GM12878 (cell line): ENCODE results near the gene SSC4D. TPM values are rescaled to one million over a fixed set of nuclear protein-coding genes. Genes with fewer than 3 reads are reported as not detected.

ENCODE experiments used
- ATAC-seq: fragments of 200-7000 bp; cut with Tn5 transposase; 3 replicates; pipeline ENCODE4 v1.9.1; 2020; ENCODE audit warnings: mild to moderate bottlenecking, moderate library complexity
- BruUV-seq: library from RNA; stranded (reverse); fragments of 400-500 nt; replicated peaks from 2 replicates; lab custom pipeline; 2021; lab: Mats Ljungman, UMichigan
- CTCF ChIA-PET: fragments of 300-600 bp; sonication (Branson Sonifier 250); formaldehyde crosslinking; extraction: SDS; loops from one replicate; lab custom pipeline; 2021; ENCODE audit warnings: inconsistent platforms; lab: Yijun Ruan, JAX
- POLR2A ChIA-PET: fragments of 350-600 bp; formaldehyde crosslinking; extraction: SDS; loops from one replicate; lab custom pipeline; 2021; ENCODE audit warnings: inconsistent platforms; lab: Charles Lee
- RAD21 ChIA-PET: fragments of 300-600 bp; sonication (Branson Sonifier 250); formaldehyde crosslinking; loops from one replicate; lab custom pipeline; 2023; ENCODE audit warnings: antibody characterized with exemption; ENCODE audit not compliant: unreplicated experiment; lab: Charles Lee
- SMC1A ChIA-PET: fragments of 300-600 bp; sonication (Branson Sonifier 250); formaldehyde crosslinking; loops from one replicate; lab custom pipeline; 2023; ENCODE audit not compliant: unreplicated experiment, uncharacterized antibody; lab: Charles Lee
- DNase-seq: peaks from one replicate; pipeline ENCODE4 v3.0.0-alpha.2; 2011; ENCODE audit warnings: low read depth, low spot score
- FAIRE-seq: peaks from 3 replicates; lab custom pipeline; 2011; peaks lifted over from hg19 to GRCh38; lab: Jason Lieb, UNC
- H2AFZ ChIP-seq: 2 replicates; pipeline ENCODE4 v1.6.0; 2011; ENCODE audit warnings: low read depth, low read length, control low read depth; ENCODE audit not compliant: control insufficient read depth
- H3K27ac ChIP-seq: 2 replicates; pipeline ENCODE4 v1.5.1; 2011; ENCODE audit warnings: control low read depth; ENCODE audit not compliant: control insufficient read depth, insufficient read depth
- H3K27me3 ChIP-seq, 2 experiments: replicated peaks in 1 of 2; 2 replicates each; pipeline versions ENCODE4 v1.6.0 to v1.6.1; 2011; ENCODE audit warnings: low read length in 1 of 2; ENCODE audit not compliant: control insufficient read depth in 2 of 2, insufficient read depth in 2 of 2
- H3K36me3 ChIP-seq, 2 experiments: 2 replicates each; pipeline ENCODE4 v1.5.1; 2011; ENCODE audit warnings: low read length in 1 of 2; ENCODE audit not compliant: control insufficient read depth in 2 of 2, insufficient read depth in 2 of 2
- H3K4me1 ChIP-seq: 2 replicates; pipeline ENCODE4 v1.6.1; 2011; ENCODE audit warnings: mild to moderate bottlenecking, low read length, moderate library complexity, mixed read lengths; ENCODE audit not compliant: control insufficient read depth, insufficient read depth
- H3K4me2 ChIP-seq: 2 replicates; pipeline ENCODE4 v1.6.0; 2011; ENCODE audit warnings: control low read depth; ENCODE audit not compliant: control insufficient read depth, insufficient read depth
- H3K4me3 ChIP-seq: fragments of 200-600 bp; sonication (generic); 2 replicates; pipeline ENCODE4 v1.5.1; 2016
- H3K79me2 ChIP-seq: 2 replicates; pipeline ENCODE4 v1.6.0; 2011; ENCODE audit warnings: low read length; ENCODE audit not compliant: control insufficient read depth, insufficient read depth
- H3K9ac ChIP-seq: 2 replicates; pipeline ENCODE4 v1.8.0; 2011; ENCODE audit warnings: low read length, control low read depth, mixed read lengths; ENCODE audit not compliant: control insufficient read depth, insufficient read depth
- H3K9me3 ChIP-seq: replicated peaks from 3 replicates; pipeline ENCODE4 v1.5.1; 2011; ENCODE audit warnings: mild to moderate bottlenecking, low read length; ENCODE audit not compliant: control insufficient read depth, insufficient read depth
- H4K20me1 ChIP-seq: 2 replicates; pipeline ENCODE4 v1.6.0; 2011; ENCODE audit not compliant: control insufficient read depth, insufficient read depth
- ATF7 ChIP-seq: fragments of 450-650 bp; IDR thresholded peaks from 2 replicates; pipeline ENCODE4 v1.6.1; 2016; ENCODE audit warnings: low read depth, mild to moderate bottlenecking
- BHLHE40 ChIP-seq, 2 experiments: fragments of 450-650 bp in 1 of 2; IDR thresholded peaks; 2 replicates each; pipeline ENCODE4 v1.6.1; 2011 to 2017; ENCODE audit warnings: low read depth in 2 of 2, borderline replicate concordance in 1 of 2, improper control_type of control experiment in 1 of 2, low read length in 1 of 2, mild to moderate bottlenecking in 1 of 2
- CBX5 ChIP-seq: sonication (generic); IDR thresholded peaks from 2 replicates; pipeline ENCODE4 v1.6.1; 2016; ENCODE audit warnings: low read depth, moderate library complexity, mild to moderate bottlenecking, inconsistent platforms
- CREB1 ChIP-seq: IDR thresholded peaks from 2 replicates; pipeline ENCODE4 v1.6.1; 2012; ENCODE audit warnings: low read depth, mild to moderate bottlenecking, inconsistent platforms
- GATAD2B ChIP-seq: fragments of 450-650 bp; conservative IDR thresholded peaks from 2 replicates; pipeline ENCODE4 v1.6.1; 2017; ENCODE audit warnings: low read depth, mild to moderate bottlenecking, moderate library complexity
- HCFC1 ChIP-seq: fragments of 150-350 bp; IDR thresholded peaks from 2 replicates; pipeline ENCODE4 v1.6.1; 2014; ENCODE audit warnings: low read length
- LARP7 ChIP-seq: fragments of 450-650 bp; IDR thresholded peaks from 2 replicates; pipeline ENCODE4 v1.6.1; 2017; ENCODE audit warnings: mild to moderate bottlenecking
- MTA3 ChIP-seq: IDR thresholded peaks from 2 replicates; pipeline ENCODE4 v1.6.1; 2012; ENCODE audit warnings: low read length, inconsistent platforms, borderline replicate concordance
- NBN ChIP-seq: fragments of 450-650 bp; IDR thresholded peaks from 2 replicates; pipeline ENCODE4 v1.6.1; 2016
- NR2C1 ChIP-seq: fragments of 450-650 bp; IDR thresholded peaks from 2 replicates; pipeline ENCODE4 v1.6.1; 2017; ENCODE audit warnings: antibody characterized with exemption, mild to moderate bottlenecking, moderate library complexity
- PAX8 ChIP-seq: fragments of 450-650 bp; IDR thresholded peaks from 2 replicates; pipeline ENCODE4 v1.6.1; 2017; ENCODE audit warnings: mild to moderate bottlenecking, moderate library complexity
- RAD21 ChIP-seq: IDR thresholded peaks from 2 replicates; pipeline ENCODE4 v1.6.1; 2011; ENCODE audit warnings: mild to moderate bottlenecking, low read depth, low read length, moderate library complexity; ENCODE audit not compliant: insufficient read depth
- RB1 ChIP-seq: fragments of 450-650 bp; formaldehyde crosslinking; IDR thresholded peaks from 2 replicates; pipeline ENCODE4 v1.6.1; 2017; ENCODE audit warnings: mild to moderate bottlenecking, borderline replicate concordance
- RELA ChIP-seq: fragments of 450-650 bp; IDR thresholded peaks from 2 replicates; pipeline ENCODE4 v1.8.0; 2014; ENCODE audit warnings: borderline replicate concordance; ENCODE audit not compliant: partially characterized antibody
- SMARCA5 ChIP-seq: fragments of 450-650 bp; IDR thresholded peaks from 2 replicates; pipeline ENCODE4 v1.6.1; 2017; ENCODE audit warnings: mild to moderate bottlenecking
- SREBF1 ChIP-seq: IDR thresholded peaks from 2 replicates; pipeline ENCODE4 v1.6.1; 2012; ENCODE audit warnings: mild to moderate bottlenecking, low read length
- SRF ChIP-seq, 2 experiments: IDR thresholded peaks; 2 replicates each; pipeline ENCODE4 v1.6.1; 2011; ENCODE audit warnings: low read depth in 2 of 2, low read length in 2 of 2, mild to moderate bottlenecking in 1 of 2, moderate library complexity in 1 of 2
- TBL1XR1 ChIP-seq: IDR thresholded peaks from 2 replicates; pipeline ENCODE4 v1.6.1; 2012; ENCODE audit warnings: low read depth, low read length, improper control_type of control experiment
- WGBS: methylation state at CpG from one replicate; pipeline ENCODE4 v1.1.6; 2016; ENCODE audit warnings: low lambda C conversion rate; ENCODE audit not compliant: insufficient replicate concordance, insufficient coverage; ENCODE audit errors: missing lambda C conversion rate; 5-methylcytosine and 5-hydroxymethylcytosine counted together
- in situ Hi-C: fragments of 300-500 bp; cut with MboI; formaldehyde crosslinking; loops from 9 replicates; pipeline ENCODE4 v1.14.3; 2018; ENCODE audit warnings: mixed read lengths
- intact Hi-C: fragments of 100-400 bp; cut with micrococcal nuclease; formaldehyde crosslinking; loops from one replicate; pipeline ENCODE4 v1.14.2; 2022; ENCODE audit not compliant: unreplicated experiment
- polyA plus RNA-seq, 11 experiments: library from polyadenylated mRNA; depleted of rRNA in 4 of 11; unstranded in 6 of 11; stranded (reverse) in 5 of 11; fragments of >200 nt; fragmentation: Nextera tagmentation in 4 of 11; fragmentation: Illumina TruSeq in 1 of 11; extraction: Ambion mirVana in 4 of 11; extraction: Trizol in 1 of 11; gene quantifications; 1 replicate in 1 of 11; 2 replicates in 10 of 11; pipeline versions ENCODE4 v1.2.1 to v1.2.3, GENCODE V29; 2011 to 2016; ENCODE audit warnings: inconsistent platforms in 2 of 11, missing spikeins in 2 of 11, low read depth in 1 of 11
- total RNA-seq, 4 experiments: library from RNA; depleted of rRNA in 3 of 4; stranded (reverse); fragments of >200 nt in 3 of 4; fragmentation: Illumina TruSeq in 1 of 4; extraction: Trizol in 1 of 4; gene quantifications; 2 replicates each; pipeline versions ENCODE4 v1.2.1 to v1.2.3, GENCODE V29; 2013 to 2021
- TF ChIP-seq, protein P1 (sequence below): fragments of 450-650 bp; IDR thresholded peaks from 2 replicates; pipeline ENCODE4 v1.6.1; 2017; ENCODE audit warnings: mild to moderate bottlenecking, moderate library complexity

Gene SSC4D
- total and polyA plus RNA-seq, 10 of the 15 experiments (the other 5 are each of a cell fraction or from before 2014, with no cell fraction given) = 0.08 to 0.79 (median 0.25) TPM; not detected in 1

DNA sequence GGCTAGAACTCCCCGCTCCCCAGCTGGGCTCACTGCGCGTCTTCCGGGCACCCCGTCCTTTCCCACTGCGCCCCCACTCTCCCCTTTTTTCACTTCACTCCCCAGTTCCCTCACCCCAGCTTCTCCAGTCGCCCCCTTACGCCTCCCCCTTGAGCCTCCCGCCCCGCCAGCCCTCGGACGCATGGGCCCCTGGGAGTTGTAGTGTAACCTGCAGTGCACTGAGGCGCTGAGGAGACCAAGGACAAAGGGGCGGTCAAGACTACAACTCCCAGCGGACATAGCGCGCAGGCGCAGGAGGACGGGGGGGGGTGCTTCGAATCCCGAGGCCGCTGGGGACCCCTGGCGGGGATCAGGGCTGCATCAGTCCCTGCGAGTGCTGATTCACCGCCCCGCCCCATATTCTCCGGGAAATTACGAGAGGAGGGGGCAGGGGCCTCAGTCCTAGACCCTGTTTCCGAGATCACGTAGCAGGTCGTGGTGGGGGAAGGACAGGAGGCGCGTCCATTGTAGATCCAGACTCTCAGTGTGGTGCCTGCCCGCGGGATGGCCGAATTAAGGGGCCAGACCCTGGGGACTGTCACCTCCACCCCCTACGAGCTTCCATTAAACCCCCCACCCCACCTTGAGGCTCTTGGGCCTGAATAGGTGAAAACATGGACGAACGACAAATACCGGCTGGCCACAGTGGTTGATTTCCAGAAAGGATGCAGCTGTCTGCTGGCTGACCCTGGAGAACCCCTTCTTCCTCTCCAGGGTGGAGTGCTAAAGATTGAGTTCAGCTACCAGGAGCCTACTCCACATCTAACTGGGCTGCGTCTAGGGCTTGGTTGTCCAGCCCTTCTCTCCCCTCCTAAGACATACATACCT is 50.2 kb downstream of the SSC4D start:
- H2AFZ ChIP-seq = peak overlapping the region; percentile 96
- H3K27ac ChIP-seq = peak overlapping the region; percentile 96
- CTCF ChIA-PET = interaction anchor here (0.5 to 4.0 kb wide), 15 partner anchors 10 to 487 kb away, joined by 3 to 58 read pairs (median 4); no protein-coding TSS in a partner anchor
- SMC1A ChIA-PET = interaction anchor here (1.1 to 3.3 kb wide), 4 partner anchors 18 to 42 kb away, joined by 3 to 29 read pairs (median 8); no protein-coding TSS in a partner anchor
- H3K27me3 ChIP-seq = no peaks in the 10 kb centered on the region
- H3K4me1 ChIP-seq = peaks cover 10% of the 10 kb centered on the region
- peak; percentile 85 for DNase-seq
- RAD21 ChIA-PET = interaction anchor here (0.7 to 4.4 kb wide), 7 partner anchors 9 to 45 kb away, joined by 3 to 58 read pairs (median 4); no protein-coding TSS in a partner anchor
- H3K9ac ChIP-seq = peak overlapping the region; percentile 83
- in situ Hi-C loops (no loop called here), intact Hi-C loops (loop anchor here (1.0 kb wide), 1 partner anchor 41 kb away; no protein-coding TSS in a partner anchor)
- H4K20me1 ChIP-seq = 0 out of 2 replicates have a peak, but pooled peaks cover 4% of the 10 kb centered on the region
- FAIRE-seq = no peak
- ATAC-seq = peak; percentile 95
- peak overlapping the region; percentile 99 for H3K4me3 ChIP-seq
- peaks cover 2% of the 10 kb centered on the region; the same call in 2 of the 3 replicates for H3K9me3 ChIP-seq
- POLR2A ChIA-PET = interaction anchor here (0.6 to 4.9 kb wide), 10 partner anchors 18 to 1406 kb away, joined by 3 to 67 read pairs (median 4); partner anchors contain the start of gene HSPB1
- H3K4me2 ChIP-seq = peak overlapping the region; percentile 96
- BruUV-seq = no TSS peak
- WGBS = 3% methylated on average over 32 of the region's 41 CpGs
- H3K79me2 ChIP-seq = peaks cover 44% of the 10 kb centered on the region
- peaks cover 0 to 18% of the 10 kb centered on the region in 2 experiments; a peak in 3 of 4 replicates for H3K36me3 ChIP-seq
- peak; percentile 93 for TF ChIP-seq HCFC1
- TF ChIP-seq BHLHE40 (IDR thresholded peaks at IDR 0.05; ENCODE audit: borderline replicate concordance in 1 of 2, low read depth in 2 of 2, low read length in 1 of 2) = peak in 1 of 2 experiments; percentile 18; a peak in 2 of 4 replicates
- TF ChIP-seq RB1 = peak; percentile 42; the same call in 1 of the 2 replicates
- no peak for TF ChIP-seq MTA3
- TF ChIP-seq LARP7 = peak; percentile 79
- peak; percentile 48; the same call in 1 of the 2 replicates for TF ChIP-seq ATF7
- 0 out of 2 replicates have a peak, but pooled peaks have one; percentile 17 for TF ChIP-seq CBX5
- peak; percentile 76 for TF ChIP-seq GATAD2B
- peak; percentile 81 for TF ChIP-seq CREB1
- TF ChIP-seq SMARCA5 = peak; percentile 90
- TF ChIP-seq NR2C1 = peak; percentile 49; the same call in 1 of the 2 replicates
- peak; percentile 83; the same call in 1 of the 2 replicates for TF ChIP-seq NBN
- peak; percentile 20 for TF ChIP-seq RELA
- peak; percentile 62 for TF ChIP-seq TBL1XR1
- TF ChIP-seq SREBF1 = peak; percentile 71
- peak; percentile 49; the same call in 1 of the 2 replicates for TF ChIP-seq RAD21
- TF ChIP-seq SRF (IDR thresholded peaks at IDR 0.05; ENCODE audit: low read depth in 2 of 2, low read length in 2 of 2) = no peak
- TF ChIP-seq, protein P1, sequence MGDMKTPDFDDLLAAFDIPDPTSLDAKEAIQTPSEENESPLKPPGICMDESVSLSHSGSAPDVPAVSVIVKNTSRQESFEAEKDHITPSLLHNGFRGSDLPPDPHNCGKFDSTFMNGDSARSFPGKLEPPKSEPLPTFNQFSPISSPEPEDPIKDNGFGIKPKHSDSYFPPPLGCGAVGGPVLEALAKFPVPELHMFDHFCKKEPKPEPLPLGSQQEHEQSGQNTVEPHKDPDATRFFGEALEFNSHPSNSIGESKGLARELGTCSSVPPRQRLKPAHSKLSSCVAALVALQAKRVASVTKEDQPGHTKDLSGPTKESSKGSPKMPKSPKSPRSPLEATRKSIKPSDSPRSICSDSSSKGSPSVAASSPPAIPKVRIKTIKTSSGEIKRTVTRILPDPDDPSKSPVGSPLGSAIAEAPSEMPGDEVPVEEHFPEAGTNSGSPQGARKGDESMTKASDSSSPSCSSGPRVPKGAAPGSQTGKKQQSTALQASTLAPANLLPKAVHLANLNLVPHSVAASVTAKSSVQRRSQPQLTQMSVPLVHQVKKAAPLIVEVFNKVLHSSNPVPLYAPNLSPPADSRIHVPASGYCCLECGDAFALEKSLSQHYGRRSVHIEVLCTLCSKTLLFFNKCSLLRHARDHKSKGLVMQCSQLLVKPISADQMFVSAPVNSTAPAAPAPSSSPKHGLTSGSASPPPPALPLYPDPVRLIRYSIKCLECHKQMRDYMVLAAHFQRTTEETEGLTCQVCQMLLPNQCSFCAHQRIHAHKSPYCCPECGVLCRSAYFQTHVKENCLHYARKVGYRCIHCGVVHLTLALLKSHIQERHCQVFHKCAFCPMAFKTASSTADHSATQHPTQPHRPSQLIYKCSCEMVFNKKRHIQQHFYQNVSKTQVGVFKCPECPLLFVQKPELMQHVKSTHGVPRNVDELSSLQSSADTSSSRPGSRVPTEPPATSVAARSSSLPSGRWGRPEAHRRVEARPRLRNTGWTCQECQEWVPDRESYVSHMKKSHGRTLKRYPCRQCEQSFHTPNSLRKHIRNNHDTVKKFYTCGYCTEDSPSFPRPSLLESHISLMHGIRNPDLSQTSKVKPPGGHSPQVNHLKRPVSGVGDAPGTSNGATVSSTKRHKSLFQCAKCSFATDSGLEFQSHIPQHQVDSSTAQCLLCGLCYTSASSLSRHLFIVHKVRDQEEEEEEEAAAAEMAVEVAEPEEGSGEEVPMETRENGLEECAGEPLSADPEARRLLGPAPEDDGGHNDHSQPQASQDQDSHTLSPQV = peak; percentile 74; the same call in 1 of the 2 replicates
- TF ChIP-seq PAX8 = no peak
